ENCODE data around the gene KCNMB2.

- TF ChIP-seq CTCF (conservative IDR thresholded peaks at IDR 0.05; ENCODE audit: low read depth, low read length) (no peak), EZH2 (IDR thresholded peaks at IDR 0.05; ENCODE audit: low read length, unreplicated experiment) (no peak)
These were observed 229.2 kb downstream of the KCNMB2 start for GRCh38 chr3:178765472-178765871.
